H1 (cell line): Measurements from ENCODE around the gene TNFRSF1A. TPM values are rescaled to one million over a fixed set of nuclear protein-coding genes. Genes with fewer than 3 reads are reported as not detected.

Experiments used
- CTCF ChIA-PET: fragments of 300-600 bp; sonication (Branson Sonifier 250); formaldehyde crosslinking; loops from one replicate; lab custom pipeline; 2021; ENCODE audit not compliant: partially characterized antibody; lab: Charles Lee
- POLR2A ChIA-PET: fragments of 300-600 bp; sonication (Branson Sonifier 250); formaldehyde crosslinking; loops from one replicate; lab custom pipeline; 2021; ENCODE audit warnings: inconsistent platforms; ENCODE audit not compliant: partially characterized antibody; lab: Charles Lee
- DNase-seq, 2 experiments: peaks; one replicate each; pipeline versions ENCODE4 v3.0.0 to v3.0.0-alpha.2; 2010 to 2022; ENCODE audit warnings: low spot score in 2 of 2, low read depth in 1 of 2, mixed read lengths in 1 of 2
- FAIRE-seq: peaks from 2 replicates; lab custom pipeline; 2011; peaks lifted over from hg19 to GRCh38; lab: Jason Lieb, UNC
- H2AFZ ChIP-seq: 2 replicates; pipeline ENCODE4 v1.8.1; 2012; ENCODE audit warnings: low read length, inconsistent platforms
- H2AK5ac ChIP-seq: 2 replicates; pipeline ENCODE4 v1.6.1; 2013; ENCODE audit warnings: low read depth, low read length
- H2BK120ac ChIP-seq: replicated peaks from 2 replicates; pipeline ENCODE3; 2013; ENCODE audit warnings: low read depth, low read length, inconsistent platforms
- H2BK12ac ChIP-seq: 2 replicates; pipeline ENCODE4 v1.6.1; 2013; ENCODE audit warnings: low read depth, low read length
- H2BK15ac ChIP-seq: 2 replicates; pipeline ENCODE4 v1.6.1; 2013; ENCODE audit warnings: low read length
- H2BK20ac ChIP-seq: 2 replicates; pipeline ENCODE4 v1.6.1; 2013; ENCODE audit warnings: low read length
- H2BK5ac ChIP-seq: 2 replicates; pipeline ENCODE4 v1.6.1; 2013; ENCODE audit warnings: low read depth, low read length
- H3K14ac ChIP-seq: 2 replicates; pipeline ENCODE4 v1.6.1; 2013; ENCODE audit warnings: inconsistent platforms; ENCODE audit not compliant: insufficient read length
- H3K18ac ChIP-seq: 2 replicates; pipeline ENCODE4 v1.6.1; 2013; ENCODE audit warnings: low read length; ENCODE audit errors: extremely low read depth
- H3K23ac ChIP-seq: 2 replicates; pipeline ENCODE4 v1.6.1; 2013; ENCODE audit warnings: inconsistent platforms; ENCODE audit not compliant: insufficient read length
- H3K23me2 ChIP-seq: 2 replicates; pipeline ENCODE4 v1.6.1; 2013; ENCODE audit warnings: low read depth, low read length
- H3K27ac ChIP-seq: 2 replicates; pipeline ENCODE4 v1.6.1; 2011; ENCODE audit warnings: low read depth, low read length, inconsistent platforms
- H3K27me3 ChIP-seq, 4 experiments: replicated peaks in 1 of 4; 1 replicate in 1 of 4; 2 replicates in 3 of 4; pipeline versions ENCODE4 v1.6.1 to v1.8.1; 2011 to 2013; ENCODE audit warnings: low read length in 3 of 4, mild to moderate bottlenecking in 3 of 4, inconsistent platforms in 2 of 4, mixed read lengths in 2 of 4, moderate library complexity in 1 of 4; ENCODE audit not compliant: control insufficient read depth in 3 of 4, insufficient read depth in 3 of 4; ENCODE audit errors: extremely low read depth in 1 of 4
- H3K36me3 ChIP-seq, 4 experiments: 2 replicates each; pipeline versions ENCODE4 v1.6.1 to v1.8.1; 2011 to 2013; ENCODE audit warnings: mild to moderate bottlenecking in 4 of 4, low read length in 3 of 4, moderate library complexity in 2 of 4, control low read depth in 1 of 4, inconsistent platforms in 1 of 4; ENCODE audit not compliant: insufficient read depth in 4 of 4, control insufficient read depth in 2 of 4
- H3K4ac ChIP-seq: replicated peaks from 2 replicates; pipeline ENCODE3; 2013; ENCODE audit warnings: low read length, low read depth, mixed read lengths, inconsistent platforms; ENCODE audit not compliant: insufficient read length
- H3K4me1 ChIP-seq, 4 experiments: replicated peaks in 1 of 4; 1 replicate in 1 of 4; 2 replicates in 3 of 4; pipeline versions ENCODE4 v1.6.1 to v1.8.1; 2011 to 2013; ENCODE audit warnings: low read length in 3 of 4, inconsistent platforms in 2 of 4, mixed read lengths in 1 of 4; ENCODE audit not compliant: insufficient read depth in 4 of 4, control insufficient read depth in 3 of 4
- H3K4me2 ChIP-seq, 2 experiments: 2 replicates each; pipeline versions ENCODE4 v1.6.1 to v1.8.1; 2011 to 2013; ENCODE audit warnings: low read depth in 2 of 2, low read length in 2 of 2, control low read depth in 1 of 2, inconsistent platforms in 1 of 2, mild to moderate bottlenecking in 1 of 2; ENCODE audit not compliant: insufficient read depth in 1 of 2
- H3K4me3 ChIP-seq, 4 experiments: fragments of 200-600, 300-600 bp in 1 of 4; sonication (generic), shearing (Covaris generic), sonication (Bioruptor Twin) in 1 of 4; 2 replicates each; pipeline versions ENCODE4 v1.5.1 to v1.8.1; 2011 to 2016; ENCODE audit warnings: low read length in 4 of 4, low read depth in 3 of 4, control low read depth in 2 of 4, inconsistent platforms in 2 of 4, mild to moderate bottlenecking in 2 of 4, mixed read lengths in 1 of 4, moderate library complexity in 1 of 4; ENCODE audit not compliant: insufficient read depth in 2 of 4; ENCODE audit errors: extremely low read depth in 1 of 4
- H3K56ac ChIP-seq: replicated peaks from 2 replicates; pipeline ENCODE3; 2013; ENCODE audit warnings: low read depth, mild to moderate bottlenecking, mixed read lengths, low read length, inconsistent platforms; ENCODE audit not compliant: insufficient read length
- H3K79me1 ChIP-seq: 2 replicates; pipeline ENCODE4 v1.6.1; 2013; ENCODE audit warnings: low read depth, low read length, control low read depth
- H3K79me2 ChIP-seq, 2 experiments: 2 replicates each; pipeline versions ENCODE4 v1.6.1 to v1.8.1; 2012 to 2013; ENCODE audit warnings: low read length in 2 of 2, mild to moderate bottlenecking in 2 of 2, inconsistent platforms in 1 of 2; ENCODE audit not compliant: insufficient read depth in 2 of 2, control insufficient read depth in 1 of 2
- H3K9ac ChIP-seq, 4 experiments: replicated peaks in 1 of 4; 1 replicate in 1 of 4; 2 replicates in 3 of 4; pipeline versions ENCODE4 v1.6.1 to v1.8.1; 2011 to 2013; ENCODE audit warnings: low read depth in 3 of 4, low read length in 3 of 4, control low read depth in 2 of 4, mild to moderate bottlenecking in 2 of 4, moderate library complexity in 2 of 4, inconsistent platforms in 1 of 4; ENCODE audit errors: extremely low read depth in 1 of 4
- H3K9me3 ChIP-seq, 2 experiments: 2 replicates each; pipeline versions ENCODE4 v1.6.1 to v1.8.1; 2012 to 2013; ENCODE audit warnings: mild to moderate bottlenecking in 2 of 2, moderate library complexity in 2 of 2, control low read depth in 1 of 2, inconsistent platforms in 1 of 2, low read depth in 1 of 2, low read length in 1 of 2, mixed read lengths in 1 of 2; ENCODE audit not compliant: insufficient read depth in 2 of 2
- H4K20me1 ChIP-seq, 2 experiments: replicated peaks in 1 of 2; 2 replicates each; pipeline versions ENCODE3 to v1.8.1; 2011 to 2013; ENCODE audit warnings: inconsistent platforms in 2 of 2, low read length in 2 of 2, mild to moderate bottlenecking in 1 of 2; ENCODE audit not compliant: insufficient read depth in 2 of 2, control insufficient read depth in 1 of 2
- H4K5ac ChIP-seq: 2 replicates; pipeline ENCODE4 v1.6.1; 2013; ENCODE audit warnings: low read length, low read depth, mixed read lengths, inconsistent platforms; ENCODE audit not compliant: insufficient read length
- H4K8ac ChIP-seq: 2 replicates; pipeline ENCODE4 v1.8.0; 2013; ENCODE audit warnings: mild to moderate bottlenecking, moderate library complexity, low read length, inconsistent platforms; ENCODE audit not compliant: insufficient read depth; ENCODE audit errors: extremely low read depth
- H4K91ac ChIP-seq: replicated peaks from 2 replicates; pipeline ENCODE3; 2013; ENCODE audit warnings: low read length, mixed read lengths, inconsistent platforms; ENCODE audit not compliant: insufficient read length
- ASH2L ChIP-seq: fragments of 200-600, 300-600 bp; sonication (generic); IDR thresholded peaks from one replicate; pipeline ENCODE4 v1.7.1; 2017; ENCODE audit warnings: low read length
- CBX5 ChIP-seq: fragments of 300-800, 300-1000 bp; sonication (generic); IDR thresholded peaks from 2 replicates; pipeline ENCODE4 v1.7.1; 2016; ENCODE audit warnings: antibody characterized with exemption, low read length, low read depth
- CBX8 ChIP-seq: fragments of 300-800, 300-1000 bp; sonication (generic); IDR thresholded peaks from 2 replicates; pipeline ENCODE4 v1.7.1; 2016; ENCODE audit warnings: low read depth, low read length, borderline replicate concordance
- CHD1 ChIP-seq: IDR thresholded peaks from 2 replicates; pipeline ENCODE4 v1.6.1; 2012; ENCODE audit warnings: low read depth, low read length, improper control_type of control experiment
- CREB1 ChIP-seq: IDR thresholded peaks from 2 replicates; pipeline ENCODE4 v1.6.1; 2012; ENCODE audit warnings: inconsistent platforms
- HDAC2 ChIP-seq, 2 experiments: fragments of 300-600 bp in 1 of 2; sonication (generic) in 1 of 2; IDR thresholded peaks; 2 replicates each; pipeline ENCODE4 v1.6.1; 2011 to 2012; ENCODE audit warnings: low read depth in 2 of 2, low read length in 2 of 2, mild to moderate bottlenecking in 2 of 2, moderate library complexity in 2 of 2, borderline replicate concordance in 1 of 2, inconsistent platforms in 1 of 2
- HDAC6 ChIP-seq: IDR thresholded peaks from one replicate; pipeline ENCODE4 v1.7.1; 2012; ENCODE audit warnings: low read depth, mild to moderate bottlenecking, inconsistent platforms, low read length, moderate library complexity
- RAD21 ChIP-seq, 2 experiments: IDR thresholded peaks in 1 of 2; conservative IDR thresholded peaks in 1 of 2; 2 replicates each; pipeline ENCODE4 v1.6.1; 2011; ENCODE audit warnings: low read depth in 2 of 2, low read length in 2 of 2, improper control_type of control experiment in 1 of 2, inconsistent platforms in 1 of 2, mild to moderate bottlenecking in 1 of 2, moderate library complexity in 1 of 2
- RXRA ChIP-seq: IDR thresholded peaks from 2 replicates; pipeline ENCODE4 v1.6.1; 2011; ENCODE audit warnings: low read depth, mild to moderate bottlenecking, low read length, moderate library complexity; ENCODE audit not compliant: insufficient read depth
- SAP30 ChIP-seq: fragments of 300-600 bp; sonication (generic); IDR thresholded peaks from 2 replicates; pipeline ENCODE4 v1.7.1; 2012; ENCODE audit warnings: low read length, moderate library complexity, mild to moderate bottlenecking, inconsistent platforms; ENCODE audit not compliant: insufficient read depth, insufficient replicate concordance
- SUZ12 ChIP-seq: fragments of 200-600 bp; sonication (generic); IDR thresholded peaks from 2 replicates; pipeline ENCODE4 v1.6.1; 2012; ENCODE audit warnings: mild to moderate bottlenecking, inconsistent platforms, low read length, moderate library complexity, mixed read lengths
- TAF7 ChIP-seq: optimal IDR thresholded peaks from 2 replicates; pipeline ENCODE3; 2011; ENCODE audit warnings: low read depth, mild to moderate bottlenecking, inconsistent platforms, low read length, moderate library complexity, borderline replicate concordance
- TCF12 ChIP-seq: IDR thresholded peaks from 2 replicates; pipeline ENCODE4 v1.6.1; 2011; ENCODE audit warnings: low read depth, mild to moderate bottlenecking, low read length
- ZNF274 ChIP-seq: IDR thresholded peaks from 2 replicates; pipeline ENCODE4 v1.7.0; 2012; ENCODE audit warnings: low read length, borderline replicate concordance; ENCODE audit errors: extremely low read depth
- WGBS, 2 experiments: shearing (Covaris generic) in 1 of 2; methylation state at CpG; one replicate each; pipeline versions ENCODE4 v1.1.6 to v1.1.7; 2013 to 2015; ENCODE audit warnings: low lambda C conversion rate in 2 of 2, mixed read lengths in 2 of 2, inconsistent platforms in 1 of 2, low coverage in 1 of 2, missing lambda C conversion rate in 1 of 2; ENCODE audit not compliant: insufficient replicate concordance in 2 of 2, insufficient coverage in 1 of 2, insufficient read length in 1 of 2; ENCODE audit errors: extremely low coverage in 1 of 2, missing lambda C conversion rate in 1 of 2; 5-methylcytosine and 5-hydroxymethylcytosine counted together
- polyA plus RNA-seq, 7 experiments: library from polyadenylated mRNA; depleted of rRNA in 3 of 7; stranded (reverse) in 5 of 7; unstranded in 2 of 7; fragments of >200 nt in 5 of 7; fragments of 200-250 nt in 2 of 7; gene quantifications; 1 replicate in 5 of 7; 2 replicates in 1 of 7; 4 replicates in 1 of 7; pipeline versions ENCODE4 v1.2.1 to v1.2.3, GENCODE V29; 2011 to 2013; ENCODE audit warnings: missing spikeins in 2 of 7, mixed read lengths in 2 of 7
- total RNA-seq: library from RNA; stranded (reverse); fragmentation: NEBNext Ultra II Directional; extraction: Animal tissue kit (Norgen Biotek cat#: 25700); gene quantifications from 2 replicates; pipeline ENCODE4 v1.2.1, GENCODE V29; 2021

Gene TNFRSF1A
- total and polyA plus RNA-seq, 2 of the 8 experiments (the other 6 are each of a cell fraction or from before 2014, with no cell fraction given): 28.7 to 42.1 TPM

DNA sequence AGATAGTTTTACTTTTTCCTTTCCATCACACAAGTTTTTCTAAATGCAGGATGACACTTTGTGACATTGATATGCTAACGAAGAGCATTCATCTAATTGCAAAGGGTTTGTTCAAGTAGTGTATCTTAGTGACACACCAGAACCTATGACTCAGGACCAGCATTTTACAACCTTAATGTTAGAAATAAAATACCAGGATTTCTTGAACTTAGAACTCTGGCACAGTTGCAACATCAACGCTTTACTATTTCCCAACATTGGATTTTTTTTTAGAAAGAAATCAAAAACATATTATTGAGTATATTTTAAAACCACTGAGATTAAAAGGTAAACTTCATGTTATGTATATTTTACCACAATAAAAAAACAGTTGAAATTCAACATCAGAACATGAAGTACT lies 49.3 kb downstream of the TNFRSF1A start:
- Histone ChIP-seq H2AK5ac (no peak overlapping the region), H3K4me1 (peaks cover 0 to 5% (median 0%) of the 10 kb centered on the region in 4 experiments; a peak in 1 of 7 replicates), H3K27me3 (no peaks in the 10 kb centered on the region), H3K79me1 (no peaks in the 10 kb centered on the region), H3K23ac (no peak overlapping the region), H2AFZ (no peak overlapping the region), H3K56ac (no peak overlapping the region), H3K4me2 (no peak overlapping the region), H2BK20ac (no peak overlapping the region), H2BK5ac (no peak overlapping the region), H3K4me3 (no peak overlapping the region), H3K36me3 (no peaks in the 10 kb centered on the region), H4K8ac (no peak overlapping the region), H3K18ac (no peak overlapping the region), H2BK12ac (no peak overlapping the region), H4K20me1 (no peaks in the 10 kb centered on the region), H3K14ac (no peak overlapping the region), H2BK120ac (no peak overlapping the region), H4K5ac (no peak overlapping the region), H3K23me2 (no peaks in the 10 kb centered on the region), H3K27ac (no peak overlapping the region), H3K9ac (no peak overlapping the region), H4K91ac (no peak overlapping the region), H2BK15ac (no peak overlapping the region), H3K9me3 (peaks cover 0 to 2% of the 10 kb centered on the region in 2 experiments; a peak in 1 of 4 replicates), H3K4ac (no peak overlapping the region), H3K79me2 (no peaks in the 10 kb centered on the region)
- POLR2A ChIA-PET: no interaction called here
- DNase-seq (no peak), FAIRE-seq (no peak)
- 90% methylated on average over 2 of the region's 2 CpGs; no CpG with 5 or more reads in 1 of the 2 experiments for WGBS, 2 experiments
- CTCF ChIA-PET: interaction anchor here (0.5 to 1.3 kb wide), 3 partner anchors 13 to 200 kb away, joined by 3 read pairs; no protein-coding TSS in a partner anchor
- TF ChIP-seq CBX5 (no peak), SAP30 (no peak), CREB1 (no peak), ZNF274 (no peak), CBX8 (no peak), RAD21 (IDR thresholded peaks at IDR 0.05 in 1 of 2, conservative IDR thresholded peaks at IDR 0.05 in 1 of 2; ENCODE audit: low read depth in 2 of 2, low read length in 2 of 2) (no peak), SUZ12 (no peak), HDAC2 (IDR thresholded peaks at IDR 0.05; ENCODE audit: borderline replicate concordance in 1 of 2, low read depth in 2 of 2, low read length in 2 of 2) (no peak), ASH2L (no peak), RXRA (no peak), TAF7 (no peak), HDAC6 (no peak), CHD1 (no peak), TCF12 (no peak)
